Measurements from ENCODE around the gene ERBB2. TPM values are rescaled to one million over a fixed set of nuclear protein-coding genes. Genes with fewer than 3 reads are reported as not detected.
"Not testable (repeated sequence)": the region's sequence is repeated elsewhere in the genome, so short reads cannot be mapped to it uniquely, and the experiment has no call there.

The ERBB2 gene
- total RNA-seq, 4 donors from 2014 or later, result 75.2 to 170 (median 86.5) TPM

- Histone ChIP-seq H3K36me3 (peaks cover 5 to 65% (median 36%) of the 10 kb centered on the region in 3 donors), H3K4me1 (peaks cover 4 to 31% (median 5%) of the 10 kb centered on the region in 3 donors), H3K4me3 (no peak overlapping the region), H3K27ac (no peak overlapping the region), H3K9me3 (no peaks in the 10 kb centered on the region), H3K27me3 (peaks cover 0 to 36% (median 0%) of the 10 kb centered on the region in 4 donors)
- DNase-seq, result no peak
- intact Hi-C loops (cut with DNase I), result no loop called here
- TF ChIP-seq POLR2A (IDR thresholded peaks at IDR 0.05), result no peak
- TF ChIP-seq CTCF (IDR thresholded peaks at IDR 0.05), result no peak
- WGBS, 2 donors, result 90% methylated on average over 4 of the region's 23 CpGs; no CpG with 5 or more reads in 1 of the 2 donors
These were observed 45.7 kb downstream of the ERBB2 start for GRCh38 chr17:39745335-39746144.

DNA sequence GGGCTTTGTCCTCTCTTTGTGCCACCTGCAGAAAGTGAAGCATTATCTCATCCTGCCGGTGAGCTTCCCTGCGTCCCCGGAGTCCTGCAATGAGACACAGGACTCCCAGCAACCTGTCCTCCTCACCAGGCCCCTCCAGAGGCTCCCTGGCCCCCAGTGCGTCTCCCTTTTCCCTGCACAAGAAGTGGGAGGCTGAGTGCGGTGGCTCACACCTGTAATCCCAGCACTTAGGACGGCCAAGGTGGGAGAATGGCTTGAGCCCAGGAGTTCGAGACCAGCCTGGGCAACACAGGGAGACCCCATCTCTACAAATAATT is 46.2 kb downstream of the ERBB2 start:
- peaks cover 0 to 30% (median 0%) of the 10 kb centered on the region in 4 donors for H3K27me3 ChIP-seq
- no peak for DNase-seq
- intact Hi-C loops (cut with DNase I), result no loop called here
- H3K4me3 ChIP-seq, result no peak overlapping the region
- H3K4me1 ChIP-seq, result peaks cover 4 to 27% (median 5%) of the 10 kb centered on the region in 3 donors
- peaks cover 5 to 65% (median 36%) of the 10 kb centered on the region in 3 donors for H3K36me3 ChIP-seq
- TF ChIP-seq POLR2A (IDR thresholded peaks at IDR 0.05), result no peak
- no peak for TF ChIP-seq CTCF (IDR thresholded peaks at IDR 0.05)
- no peaks in the 10 kb centered on the region for H3K9me3 ChIP-seq
- WGBS, 2 donors, result 82 to 100% methylated on average over 2 of the region's 7 CpGs
- H3K27ac ChIP-seq, result no peak overlapping the region

DNA sequence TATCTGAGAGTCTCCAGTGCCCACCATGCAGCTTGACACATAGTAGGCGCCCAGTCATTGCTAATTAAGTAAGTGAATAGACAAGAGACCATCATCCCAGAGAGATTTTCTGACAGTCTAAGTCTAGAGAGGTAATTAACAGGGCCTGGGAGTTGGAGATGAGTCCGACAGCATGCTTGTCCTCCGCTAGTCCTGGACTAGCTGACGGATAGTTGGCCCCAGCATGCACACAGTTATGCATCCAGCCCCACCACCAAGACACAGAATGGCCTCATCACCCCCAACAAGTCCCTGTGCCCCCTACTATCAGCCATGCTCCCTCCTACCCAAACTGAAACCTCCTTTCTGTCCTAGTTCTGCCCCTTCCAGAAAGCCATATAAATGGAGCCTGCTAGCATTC is 47.9 kb downstream of the ERBB2 start:
- H3K36me3 ChIP-seq, result peaks cover 5 to 56% (median 29%) of the 10 kb centered on the region in 3 donors
- DNase-seq, result no peak
- TF ChIP-seq CTCF (IDR thresholded peaks at IDR 0.05) (no peak), POLR2A (IDR thresholded peaks at IDR 0.05) (no peak)
- intact Hi-C loops (cut with DNase I), result no loop called here
- peaks cover 0 to 15% (median 0%) of the 10 kb centered on the region in 4 donors for H3K27me3 ChIP-seq
- H3K9me3 ChIP-seq, result no peaks in the 10 kb centered on the region
- H3K4me3 ChIP-seq, result no peak overlapping the region
- H3K27ac ChIP-seq, result no peak overlapping the region
- peaks cover 4 to 15% (median 5%) of the 10 kb centered on the region in 3 donors for H3K4me1 ChIP-seq
- 79 to 93% methylated on average over 2 to 4 of the region's 4 CpGs for WGBS, 2 donors

GRCh38 chr17:39748444-39749034 is 48.7 kb downstream of the ERBB2 start:
- not testable (repeated sequence) for H3K27me3 ChIP-seq

DNA sequence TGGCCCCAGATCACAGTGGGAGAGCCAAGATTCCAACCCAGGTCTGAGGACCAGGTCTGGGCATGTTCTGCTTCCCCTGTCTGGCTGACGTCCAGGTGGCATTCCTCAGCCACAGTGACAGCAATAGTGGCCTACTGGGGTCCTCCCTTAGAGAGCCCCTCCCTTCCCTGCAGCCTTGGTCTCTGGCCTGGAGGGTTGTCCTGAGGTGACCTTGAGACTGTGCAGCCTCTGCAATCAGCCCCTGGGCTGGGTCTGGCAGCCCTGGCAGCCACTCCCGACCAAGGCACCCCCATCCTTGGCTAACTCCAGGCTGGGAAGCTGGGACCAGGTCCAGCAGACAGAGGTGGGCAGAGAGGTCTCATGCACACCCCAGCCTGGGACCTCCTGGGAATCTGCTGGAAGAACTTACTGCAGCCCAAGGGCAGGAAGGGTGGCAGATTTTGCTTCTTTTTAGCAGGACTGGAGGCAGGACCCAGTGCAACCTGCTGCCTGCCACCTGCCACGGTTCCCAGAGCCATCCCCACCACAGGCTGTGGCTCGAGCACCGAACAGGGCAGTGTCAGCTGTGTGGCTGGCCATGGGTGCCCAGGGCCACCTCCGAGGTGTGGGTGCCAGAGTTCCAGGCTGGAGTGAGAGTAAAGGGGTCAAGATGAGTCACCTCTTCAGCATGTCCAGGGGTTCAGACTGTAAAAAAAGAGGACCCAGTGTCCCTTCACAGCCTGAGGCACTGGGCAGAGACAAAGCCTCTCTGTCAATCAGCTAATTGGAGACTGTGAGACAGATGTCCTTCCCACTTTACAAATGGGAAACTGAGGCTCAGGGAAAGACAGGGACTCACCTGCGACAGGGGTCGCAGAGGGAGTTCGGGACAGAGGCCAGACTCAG is 50.5 kb downstream of the ERBB2 start:
- intact Hi-C loops (cut with DNase I), result no loop called here
- peaks cover 20 to 37% (median 22%) of the 10 kb centered on the region in 3 donors for H3K4me1 ChIP-seq
- H3K4me3 ChIP-seq, result no peak overlapping the region
- no peaks in the 10 kb centered on the region for H3K9me3 ChIP-seq
- DNase-seq, result no peak
- peaks cover 0 to 30% (median 15%) of the 10 kb centered on the region in 3 donors for H3K36me3 ChIP-seq
- WGBS, 2 donors, result 50% methylated on average over 2 of the region's 9 CpGs; no CpG with 5 or more reads in 1 of the 2 donors
- TF ChIP-seq POLR2A (IDR thresholded peaks at IDR 0.05) (no peak), CTCF (IDR thresholded peaks at IDR 0.05) (no peak)
- H3K27ac ChIP-seq, result peak overlapping the region in 2 of 4 donors; percentile 24 to 46
- H3K27me3 ChIP-seq, result no peaks in the 10 kb centered on the region

More at GRCh38 chr17:39748444-39749034, 48.7 kb downstream of the ERBB2 start:
- intact Hi-C loops (cut with DNase I); H3K9me3 ChIP-seq; DNase-seq; H3K4me3 ChIP-seq; H3K27ac ChIP-seq: not testable (repeated sequence)
- 86 to 87% methylated on average over 8 of the region's 8 CpGs for WGBS, 2 donors
- H3K4me1 ChIP-seq, result peaks cover 9 to 22% (median 13%) of the 10 kb centered on the region in 3 donors
- H3K36me3 ChIP-seq, result peaks cover 5 to 48% (median 24%) of the 10 kb centered on the region in 3 donors
